ENCODE data around the gene FLYWCH1. TPM values are rescaled to one million over a fixed set of nuclear protein-coding genes. Genes with fewer than 3 reads are reported as not detected.

FLYWCH1 gene
- total and polyA plus RNA-seq, 10 of the 15 experiments (the other 5 are each of a cell fraction or from before 2014, with no cell fraction given): 0.47 to 33.8 (median 11.2) TPM

DNA sequence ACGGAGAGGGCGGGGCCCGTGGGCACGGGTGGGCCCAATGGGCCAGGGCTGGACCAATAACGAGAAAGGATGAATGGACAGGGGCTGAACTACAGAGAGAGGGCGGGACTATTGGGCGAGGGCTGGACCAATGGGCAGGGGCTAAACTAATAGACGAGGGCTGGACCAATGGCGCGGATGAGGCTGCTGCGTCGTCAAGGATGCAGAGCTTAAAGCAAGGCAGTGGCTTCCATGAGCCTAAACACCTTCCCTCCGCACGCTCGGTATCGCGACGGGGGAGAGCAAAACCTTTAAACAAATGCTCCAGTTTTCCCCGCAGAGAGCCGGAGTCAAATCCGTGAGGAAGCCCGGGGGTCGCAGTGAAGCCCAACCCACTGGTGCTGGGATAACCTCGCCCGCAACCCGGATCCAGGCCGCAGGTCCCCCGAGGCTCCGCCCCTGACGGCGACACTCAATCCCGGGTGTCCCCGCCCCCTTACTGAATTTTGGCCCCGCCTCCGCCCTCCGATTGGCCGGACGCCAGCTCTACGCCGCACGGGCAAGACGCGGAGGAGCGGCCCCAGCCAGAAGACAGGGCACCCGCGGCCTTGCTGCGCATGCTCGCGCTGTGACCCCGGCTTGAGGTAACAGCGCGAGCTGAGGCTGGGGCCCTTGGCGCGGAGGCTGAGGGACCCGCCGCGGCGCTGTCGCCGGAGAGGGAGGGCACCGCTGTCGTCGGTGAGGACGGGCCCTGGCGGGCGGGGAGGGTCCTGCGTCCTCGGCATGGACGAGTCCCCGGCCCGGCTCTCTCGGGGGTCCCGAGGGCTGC, 28.9 kb upstream of the FLYWCH1 start, which contains the start of gene FLYWCH2:
FLYWCH2 (plus strand) TSS at position 566 of the 808 bp plus-strand sequence. CDS start 13,235 bp downstream, outside the sequence.
- FAIRE-seq: peak; percentile 99
- Histone ChIP-seq H3K27me3 (replicated peaks in 1 of 2; ENCODE audit: control insufficient read depth in 2 of 2, insufficient read depth in 2 of 2, low read length in 1 of 2) (no peaks in the 10 kb centered on the region), H3K9ac (ENCODE audit: control insufficient read depth, insufficient read depth, low read length) (peak within 1 kb of the TSS; percentile 76), H3K4me2 (ENCODE audit: control insufficient read depth, insufficient read depth) (peak within 1 kb of the TSS; percentile 99), H3K79me2 (ENCODE audit: control insufficient read depth, insufficient read depth, low read length) (no peaks in the 10 kb centered on the region), H3K4me3 (peak within 1 kb of the TSS; percentile 90), H3K27ac (ENCODE audit: control insufficient read depth, insufficient read depth) (peak within 1 kb of the TSS; percentile 69), H3K9me3 (replicated peaks; ENCODE audit: control insufficient read depth, insufficient read depth, low read length) (peaks cover 4% of the 10 kb centered on the region; the same call in 2 of the 3 replicates), H3K4me1 (ENCODE audit: control insufficient read depth, insufficient read depth, low read length) (peaks cover 8% of the 10 kb centered on the region), H2AFZ (ENCODE audit: control insufficient read depth, low read depth, low read length) (peak within 1 kb of the TSS; percentile 99), H4K20me1 (ENCODE audit: control insufficient read depth, insufficient read depth) (no peaks in the 10 kb centered on the region), H3K36me3 (ENCODE audit: control insufficient read depth in 2 of 2, insufficient read depth in 2 of 2, low read length in 1 of 2) (no peaks in the 10 kb centered on the region)
- ChIA-PET SMC1A (ENCODE audit: uncharacterized antibody, unreplicated experiment) (interaction anchor here (0.6 to 2.0 kb wide), 11 partner anchors 10 to 44 kb away, joined by 3 to 9 read pairs (median 3); partner anchors contain the start of gene FLYWCH1), RAD21 (ENCODE audit: unreplicated experiment) (interaction anchor here (0.9 to 2.1 kb wide), 13 partner anchors 9 to 83 kb away, joined by 3 to 19 read pairs (median 6); partner anchors contain the start of gene FLYWCH1), POLR2A (interaction anchor here (0.6 to 2.1 kb wide), 12 partner anchors 8 to 1503 kb away, joined by 3 to 20 read pairs (median 3); partner anchors contain the start of genes FLYWCH1 and TNFRSF12A), CTCF (interaction anchor here (0.6 to 2.1 kb wide), 15 partner anchors 8 to 274 kb away, joined by 3 to 12 read pairs (median 5); partner anchors contain the start of gene FLYWCH1)
- in situ Hi-C loops (cut with MboI): no loop called here
- intact Hi-C loops (cut with micrococcal nuclease; ENCODE audit: unreplicated experiment): loop anchor here (2.0 kb wide), 1 partner anchor 22 kb away; no protein-coding TSS in a partner anchor
- no TSS peak for BruUV-seq (replicated peaks)
- DNase-seq (ENCODE audit: low read depth, low spot score): peak; percentile 95
- under 1% methylated on average over 53 of the region's 73 CpGs for WGBS (ENCODE audit: insufficient coverage, insufficient replicate concordance, low lambda C conversion rate, missing lambda C conversion rate)
- ATAC-seq: peak; percentile 98
- TF ChIP-seq STAT3 (IDR thresholded peaks at IDR 0.05; ENCODE audit: low read depth, low read length): no peak
- TF ChIP-seq, protein P1, sequence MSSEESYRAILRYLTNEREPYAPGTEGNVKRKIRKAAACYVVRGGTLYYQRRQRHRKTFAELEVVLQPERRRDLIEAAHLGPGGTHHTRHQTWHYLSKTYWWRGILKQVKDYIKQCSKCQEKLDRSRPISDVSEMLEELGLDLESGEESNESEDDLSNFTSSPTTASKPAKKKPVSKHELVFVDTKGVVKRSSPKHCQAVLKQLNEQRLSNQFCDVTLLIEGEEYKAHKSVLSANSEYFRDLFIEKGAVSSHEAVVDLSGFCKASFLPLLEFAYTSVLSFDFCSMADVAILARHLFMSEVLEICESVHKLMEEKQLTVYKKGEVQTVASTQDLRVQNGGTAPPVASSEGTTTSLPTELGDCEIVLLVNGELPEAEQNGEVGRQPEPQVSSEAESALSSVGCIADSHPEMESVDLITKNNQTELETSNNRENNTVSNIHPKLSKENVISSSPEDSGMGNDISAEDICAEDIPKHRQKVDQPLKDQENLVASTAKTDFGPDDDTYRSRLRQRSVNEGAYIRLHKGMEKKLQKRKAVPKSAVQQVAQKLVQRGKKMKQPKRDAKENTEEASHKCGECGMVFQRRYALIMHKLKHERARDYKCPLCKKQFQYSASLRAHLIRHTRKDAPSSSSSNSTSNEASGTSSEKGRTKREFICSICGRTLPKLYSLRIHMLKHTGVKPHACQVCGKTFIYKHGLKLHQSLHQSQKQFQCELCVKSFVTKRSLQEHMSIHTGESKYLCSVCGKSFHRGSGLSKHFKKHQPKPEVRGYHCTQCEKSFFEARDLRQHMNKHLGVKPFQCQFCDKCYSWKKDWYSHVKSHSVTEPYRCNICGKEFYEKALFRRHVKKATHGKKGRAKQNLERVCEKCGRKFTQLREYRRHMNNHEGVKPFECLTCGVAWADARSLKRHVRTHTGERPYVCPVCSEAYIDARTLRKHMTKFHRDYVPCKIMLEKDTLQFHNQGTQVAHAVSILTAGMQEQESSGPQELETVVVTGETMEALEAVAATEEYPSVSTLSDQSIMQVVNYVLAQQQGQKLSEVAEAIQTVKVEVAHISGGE (CRISPR knock-in tag; IDR thresholded peaks at IDR 0.05): no peak
- TF ChIP-seq LARP7 (IDR thresholded peaks at IDR 0.05): peak; percentile 28; the same call in 1 of the 2 replicates
- no peak for TF ChIP-seq SIX5 (IDR thresholded peaks at IDR 0.05; ENCODE audit: low read depth, low read length, severe bottlenecking)
- no peak for TF ChIP-seq ZSCAN29 (IDR thresholded peaks at IDR 0.05)
- no peak for TF ChIP-seq MEF2A (IDR thresholded peaks at IDR 0.05; ENCODE audit: insufficient read depth, low read depth, low read length)
- TF ChIP-seq, protein P2, sequence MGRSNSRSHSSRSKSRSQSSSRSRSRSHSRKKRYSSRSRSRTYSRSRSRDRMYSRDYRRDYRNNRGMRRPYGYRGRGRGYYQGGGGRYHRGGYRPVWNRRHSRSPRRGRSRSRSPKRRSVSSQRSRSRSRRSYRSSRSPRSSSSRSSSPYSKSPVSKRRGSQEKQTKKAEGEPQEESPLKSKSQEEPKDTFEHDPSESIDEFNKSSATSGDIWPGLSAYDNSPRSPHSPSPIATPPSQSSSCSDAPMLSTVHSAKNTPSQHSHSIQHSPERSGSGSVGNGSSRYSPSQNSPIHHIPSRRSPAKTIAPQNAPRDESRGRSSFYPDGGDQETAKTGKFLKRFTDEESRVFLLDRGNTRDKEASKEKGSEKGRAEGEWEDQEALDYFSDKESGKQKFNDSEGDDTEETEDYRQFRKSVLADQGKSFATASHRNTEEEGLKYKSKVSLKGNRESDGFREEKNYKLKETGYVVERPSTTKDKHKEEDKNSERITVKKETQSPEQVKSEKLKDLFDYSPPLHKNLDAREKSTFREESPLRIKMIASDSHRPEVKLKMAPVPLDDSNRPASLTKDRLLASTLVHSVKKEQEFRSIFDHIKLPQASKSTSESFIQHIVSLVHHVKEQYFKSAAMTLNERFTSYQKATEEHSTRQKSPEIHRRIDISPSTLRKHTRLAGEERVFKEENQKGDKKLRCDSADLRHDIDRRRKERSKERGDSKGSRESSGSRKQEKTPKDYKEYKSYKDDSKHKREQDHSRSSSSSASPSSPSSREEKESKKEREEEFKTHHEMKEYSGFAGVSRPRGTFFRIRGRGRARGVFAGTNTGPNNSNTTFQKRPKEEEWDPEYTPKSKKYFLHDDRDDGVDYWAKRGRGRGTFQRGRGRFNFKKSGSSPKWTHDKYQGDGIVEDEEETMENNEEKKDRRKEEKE (IDR thresholded peaks at IDR 0.05): no peak
- TF ChIP-seq ASH2L (IDR thresholded peaks at IDR 0.05; ENCODE audit: borderline replicate concordance, low read depth): no peak
- TF ChIP-seq MYB (IDR thresholded peaks at IDR 0.05; ENCODE audit: borderline replicate concordance, low read depth, low read length): no peak
- no peak; the same call in 1 of the 2 replicates for TF ChIP-seq ZBTB40 (IDR thresholded peaks at IDR 0.05; ENCODE audit: borderline replicate concordance)
- peak; percentile 63 for TF ChIP-seq FOS (IDR thresholded peaks at IDR 0.05; ENCODE audit: borderline replicate concordance, extremely low read depth, insufficient read length)
